Skeletal muscle cell (primary cell): ENCODE results near the gene IGFL4.
A peak's percentile ranks its signal among the peaks of the same experiment; 100 is the strongest.

Source experiments
- DNase-seq: peaks from one replicate; pipeline ENCODE4 v3.0.0-alpha.2; 2010; ENCODE audit warnings: low read depth
- H3K4me3 ChIP-seq: 2 replicates; pipeline ENCODE4 v1.5.1; 2011; ENCODE audit warnings: low read depth, mild to moderate bottlenecking, control low read depth, low read length, moderate library complexity

The IGFL4 gene

DNA sequence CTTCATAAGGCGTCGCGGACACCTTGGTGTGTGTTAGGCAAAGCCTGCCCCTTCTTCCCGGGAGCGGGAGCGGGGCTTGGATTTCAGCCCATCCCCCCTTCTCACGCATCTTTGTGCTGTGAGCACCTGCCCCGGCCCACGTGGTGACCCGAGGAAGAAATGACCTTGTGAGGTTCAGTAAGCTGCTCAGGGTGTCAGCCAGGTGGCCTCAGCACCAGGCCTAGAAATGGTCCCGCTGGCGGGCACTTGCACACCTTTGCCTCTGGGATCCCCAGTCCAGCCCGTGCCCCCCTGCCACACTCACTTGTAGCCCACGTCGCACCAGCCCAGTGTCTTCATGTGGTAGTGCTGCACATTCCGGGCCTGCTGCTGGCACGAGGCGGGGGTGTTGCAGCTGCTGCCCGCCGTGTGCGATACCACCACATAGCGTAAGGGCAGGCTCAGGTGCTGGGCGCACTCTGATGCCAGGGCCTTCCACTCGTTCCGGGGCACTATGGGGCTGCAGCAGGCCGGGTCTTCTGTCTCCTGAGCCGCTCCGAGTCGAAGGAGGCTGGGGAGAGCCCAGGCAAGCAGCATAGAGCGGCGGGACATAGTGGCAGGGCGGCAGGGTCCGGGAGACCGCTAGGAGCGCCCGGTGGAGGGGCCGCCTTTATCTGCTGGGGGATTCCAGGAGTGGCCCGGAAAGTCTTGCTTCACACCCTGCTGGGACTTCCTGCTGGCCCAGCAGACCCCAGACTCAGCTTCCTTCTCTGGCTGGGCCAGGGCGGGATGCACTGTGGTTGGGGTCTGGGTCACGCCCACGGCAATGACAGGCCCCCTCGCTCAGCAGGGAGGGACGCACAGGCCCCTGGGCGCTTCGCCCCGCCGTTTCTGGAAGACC is 18.1 kb downstream of the IGFL4 start, which contains the start of gene PGLYRP1:
Gene PGLYRP1, minus strand, starts transcription at position 623 of the 880 bp plus-strand sequence. Its CDS starts 32 bp downstream, at position 591.
- no peak within 1 kb of the TSS for H3K4me3 ChIP-seq
- no peak for DNase-seq

DNA sequence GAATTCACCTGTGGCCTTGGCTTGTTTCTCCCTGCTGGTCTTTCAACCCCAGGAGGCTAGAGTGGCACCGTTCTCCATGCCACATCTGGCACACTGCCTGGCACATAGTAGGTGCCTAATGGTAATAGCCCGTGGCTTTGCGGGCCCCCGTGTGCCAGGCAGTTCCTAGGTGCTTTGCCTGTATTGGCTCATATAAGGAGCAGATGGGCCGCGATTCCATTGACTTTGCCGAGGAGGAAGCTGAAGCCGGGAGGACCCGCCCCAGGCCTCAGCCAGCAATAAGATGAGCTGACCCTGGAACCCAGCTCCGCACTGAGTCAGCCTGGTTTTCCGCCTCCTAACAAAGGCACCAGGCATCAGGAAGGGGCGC is 18.8 kb downstream of the IGFL4 start:
- no peak overlapping the region for H3K4me3 ChIP-seq
- no peak for DNase-seq

DNA sequence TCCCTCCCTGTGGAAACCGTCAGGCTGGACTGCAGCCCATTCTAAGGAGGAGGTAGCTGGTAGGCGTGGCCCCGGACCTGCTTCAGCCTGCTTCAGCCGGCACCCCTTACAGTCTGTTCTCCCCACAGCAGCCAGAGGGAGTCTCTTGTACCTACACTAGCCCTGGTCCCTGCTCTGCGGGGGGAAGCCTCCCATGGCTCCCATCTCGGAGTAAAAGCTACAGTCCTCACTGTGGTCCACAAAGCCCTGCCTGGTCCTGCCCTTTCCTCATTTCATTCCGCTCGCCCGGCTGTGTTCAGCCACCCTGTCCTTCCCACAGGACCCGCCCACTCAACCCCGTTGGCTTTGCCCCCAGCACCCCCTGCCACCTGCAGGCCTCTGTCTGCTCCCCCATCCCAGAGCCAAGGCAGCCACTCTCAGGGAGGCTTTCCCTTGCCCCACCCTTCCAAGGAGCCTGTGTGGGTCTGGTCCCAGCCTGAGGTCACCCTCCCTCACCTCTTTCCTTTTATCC is 19.2 kb downstream of the IGFL4 start:
- DNase-seq, result no peak
- H3K4me3 ChIP-seq, result no peak overlapping the region

DNA sequence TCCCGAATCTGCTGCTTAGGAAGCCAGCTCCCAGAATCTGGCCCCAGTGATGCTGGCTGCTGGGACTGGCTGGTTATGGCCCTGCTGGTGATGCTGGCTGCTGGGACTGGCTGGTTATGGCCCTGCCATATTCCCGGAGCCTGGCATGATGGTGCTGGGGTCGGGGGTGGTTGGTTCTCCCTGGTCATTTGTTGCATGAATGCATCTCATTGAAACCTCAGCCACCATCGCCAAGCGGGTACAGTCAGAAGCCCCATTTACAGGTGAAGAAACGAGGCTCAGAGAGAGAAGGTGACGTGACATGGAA is 20.0 kb downstream of the IGFL4 start:
- DNase-seq, result no peak
- no peak overlapping the region for H3K4me3 ChIP-seq

DNA sequence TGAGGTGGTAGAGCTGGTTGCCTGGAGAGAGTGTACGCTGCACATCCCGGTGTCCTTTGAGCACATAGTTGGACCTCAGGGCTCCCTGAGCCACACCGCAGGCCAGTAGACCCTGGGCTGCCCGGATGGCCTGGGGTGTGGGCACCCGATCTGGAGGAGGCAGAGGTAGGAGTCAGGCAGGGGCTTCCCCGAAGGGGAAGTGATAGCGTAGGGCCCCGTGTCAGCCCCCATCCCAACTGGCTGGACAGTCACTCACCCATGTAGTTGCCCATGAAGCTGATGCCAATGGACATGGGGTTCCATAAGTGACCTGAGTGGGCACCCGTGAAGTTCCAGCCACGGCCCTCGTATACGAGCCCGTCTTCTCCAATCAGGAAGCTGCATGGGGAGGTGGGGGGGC is 21.5 kb downstream of the IGFL4 start:
- H3K4me3 ChIP-seq, result no peak overlapping the region
- DNase-seq, result no peak

DNA sequence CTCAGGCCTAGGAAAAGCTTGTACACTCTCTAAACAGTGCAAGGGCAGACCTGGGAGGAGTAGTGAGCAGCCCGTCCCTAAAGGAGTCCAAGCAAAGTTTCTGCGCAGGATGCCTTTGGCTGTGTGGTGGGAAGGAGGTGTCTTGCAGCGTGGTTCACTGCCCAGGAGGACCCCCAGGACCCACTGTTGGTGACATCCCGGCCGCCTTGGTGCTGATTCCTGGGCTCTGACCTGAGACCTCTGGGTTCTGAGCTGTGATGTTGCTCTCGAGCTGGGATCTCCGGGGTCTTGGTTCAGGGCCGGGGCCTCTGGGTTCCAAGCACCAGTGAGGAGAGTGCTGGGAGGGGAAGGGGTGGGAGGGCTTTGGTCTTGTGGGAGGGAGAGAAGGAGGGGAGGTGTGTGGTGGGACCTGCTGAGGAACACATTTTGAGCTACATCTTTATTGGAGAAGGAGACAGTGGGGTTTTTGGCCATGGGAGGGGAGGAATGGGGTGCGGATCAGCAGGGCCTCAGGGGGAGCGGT is 22.0 kb downstream of the IGFL4 start:
- DNase-seq, result no peak
- H3K4me3 ChIP-seq, result no peak overlapping the region

DNA sequence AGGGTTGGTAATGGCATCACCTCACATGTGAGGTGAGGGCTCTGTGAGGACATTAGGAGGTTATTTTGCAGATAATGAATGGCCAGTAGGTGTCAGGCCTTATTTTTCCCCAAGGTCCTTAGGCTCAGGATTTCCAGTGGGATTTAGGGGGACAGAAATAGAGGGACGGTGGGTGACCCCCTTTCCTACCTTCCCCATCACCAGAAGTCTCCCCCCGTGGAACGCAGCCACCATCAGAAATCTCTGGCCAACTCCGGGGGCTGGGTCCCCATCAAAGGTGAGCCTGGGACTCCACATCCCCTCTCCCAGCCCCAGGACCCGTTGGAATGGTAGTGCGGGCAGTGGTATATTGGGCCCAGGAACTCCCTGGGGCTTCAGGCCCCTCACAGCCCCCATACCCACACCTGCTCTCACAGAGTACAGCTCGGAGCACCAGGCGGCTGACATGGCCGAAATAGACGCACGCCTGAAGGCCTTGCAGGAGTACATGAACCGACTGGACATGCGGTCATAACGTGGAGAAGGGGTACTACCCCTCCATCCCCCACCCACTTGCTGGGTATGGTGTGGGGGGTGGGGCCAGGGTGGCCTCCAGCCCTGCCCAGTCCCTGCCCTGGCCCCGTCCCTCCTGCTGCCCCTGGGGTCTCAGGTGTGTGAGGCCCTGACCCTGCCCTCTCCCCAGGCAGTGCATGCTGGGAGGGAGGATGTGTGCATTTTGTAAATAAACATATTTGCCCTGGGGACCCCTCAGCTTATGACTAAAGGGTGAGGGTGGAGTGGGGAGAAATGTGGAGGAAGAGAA is 22.7 kb downstream of the IGFL4 start:
- H3K4me3 ChIP-seq, result no peak overlapping the region
- DNase-seq, result no peak

DNA sequence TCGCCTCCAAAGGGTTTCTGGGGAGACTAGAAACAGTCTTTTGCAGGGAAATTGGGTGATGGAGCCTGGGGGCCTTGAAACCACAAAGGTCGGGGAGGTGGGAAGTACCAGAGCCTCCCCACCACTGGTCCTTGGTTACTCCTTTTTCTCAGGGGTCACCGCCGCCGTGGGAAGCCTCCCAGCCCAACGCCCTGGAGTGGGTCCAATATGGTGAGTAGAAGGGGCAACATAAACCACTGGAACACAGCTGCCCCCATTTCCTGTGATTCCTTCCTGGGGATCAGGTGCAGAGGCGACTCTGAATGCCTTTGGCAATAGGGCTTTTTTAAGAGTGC is 23.7 kb downstream of the IGFL4 start:
- no peak overlapping the region for H3K4me3 ChIP-seq
- no peak for DNase-seq

DNA sequence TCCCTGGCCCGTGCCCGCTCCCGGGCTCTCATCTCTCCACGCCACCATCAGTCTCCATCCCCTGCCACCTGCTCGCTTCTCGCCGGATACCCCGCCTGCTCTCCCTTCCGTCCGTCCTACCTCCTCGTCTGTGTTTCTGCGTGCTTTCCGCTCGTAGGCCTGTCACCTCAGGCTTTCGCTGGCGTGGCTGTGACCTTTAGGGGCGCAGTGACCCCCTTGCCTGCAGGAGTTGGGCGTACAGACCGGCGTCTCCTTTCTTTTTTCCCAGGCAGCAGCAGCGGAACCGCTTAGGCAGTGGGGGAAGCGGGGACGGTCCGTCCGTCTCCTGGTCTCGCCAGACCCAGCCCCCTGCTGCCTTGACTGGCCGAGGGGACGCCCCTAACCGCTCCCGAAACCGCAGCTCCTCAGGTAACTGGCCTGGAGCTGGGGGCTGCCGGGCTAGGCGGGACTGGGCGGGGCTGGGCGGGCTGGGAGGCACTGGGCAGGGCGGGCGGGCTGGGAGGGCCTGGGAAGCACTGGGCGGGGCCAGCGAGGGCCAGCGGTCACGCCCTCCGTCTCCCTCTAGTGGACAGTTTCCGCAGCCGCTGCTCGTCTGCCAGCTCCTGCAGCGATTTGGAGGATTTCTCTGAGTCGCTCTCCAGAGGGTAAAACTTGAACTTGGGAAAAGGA is 24.2 kb downstream of the IGFL4 start:
- peak overlapping the region; percentile 47 for H3K4me3 ChIP-seq
- no peak for DNase-seq

DNA sequence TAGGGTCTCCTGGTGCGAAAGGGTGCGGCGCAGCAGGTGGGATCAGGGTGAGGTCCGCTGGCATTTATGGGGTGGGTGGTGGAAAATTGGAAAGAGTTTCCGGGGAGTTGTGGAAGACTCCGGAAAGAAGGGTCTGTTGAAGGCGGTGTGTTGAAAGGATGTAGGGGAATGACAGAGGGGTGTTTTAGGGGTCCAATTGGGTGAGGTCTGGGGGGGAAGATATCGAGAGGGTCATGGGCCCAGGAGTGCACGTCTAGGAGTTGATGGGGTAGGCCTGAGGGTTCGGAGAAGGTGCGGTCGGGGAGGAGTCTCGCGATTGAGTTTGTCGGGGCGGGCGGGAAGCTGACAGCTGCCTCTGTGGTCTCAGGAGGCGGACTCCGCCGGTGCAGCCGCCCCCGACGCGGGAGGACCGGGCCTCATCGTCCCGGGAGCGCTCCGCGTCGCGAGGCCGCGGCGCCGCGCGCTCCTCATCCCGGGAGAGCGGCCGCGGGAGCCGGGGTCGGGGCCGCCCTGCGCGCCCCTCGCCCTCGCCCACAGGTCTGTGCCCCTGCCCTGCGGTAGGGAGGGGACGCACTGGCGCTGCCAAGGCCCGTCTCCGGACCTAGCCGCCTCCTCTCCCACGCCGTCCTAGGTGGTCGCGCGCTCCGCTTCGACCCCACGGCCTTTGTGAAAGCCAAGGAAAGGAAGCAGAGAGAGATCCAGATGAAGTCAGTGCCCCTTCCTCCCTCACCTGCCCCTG is 24.9 kb downstream of the IGFL4 start:
- H3K4me3 ChIP-seq, result peak overlapping the region; percentile 47
- DNase-seq, result no peak

DNA sequence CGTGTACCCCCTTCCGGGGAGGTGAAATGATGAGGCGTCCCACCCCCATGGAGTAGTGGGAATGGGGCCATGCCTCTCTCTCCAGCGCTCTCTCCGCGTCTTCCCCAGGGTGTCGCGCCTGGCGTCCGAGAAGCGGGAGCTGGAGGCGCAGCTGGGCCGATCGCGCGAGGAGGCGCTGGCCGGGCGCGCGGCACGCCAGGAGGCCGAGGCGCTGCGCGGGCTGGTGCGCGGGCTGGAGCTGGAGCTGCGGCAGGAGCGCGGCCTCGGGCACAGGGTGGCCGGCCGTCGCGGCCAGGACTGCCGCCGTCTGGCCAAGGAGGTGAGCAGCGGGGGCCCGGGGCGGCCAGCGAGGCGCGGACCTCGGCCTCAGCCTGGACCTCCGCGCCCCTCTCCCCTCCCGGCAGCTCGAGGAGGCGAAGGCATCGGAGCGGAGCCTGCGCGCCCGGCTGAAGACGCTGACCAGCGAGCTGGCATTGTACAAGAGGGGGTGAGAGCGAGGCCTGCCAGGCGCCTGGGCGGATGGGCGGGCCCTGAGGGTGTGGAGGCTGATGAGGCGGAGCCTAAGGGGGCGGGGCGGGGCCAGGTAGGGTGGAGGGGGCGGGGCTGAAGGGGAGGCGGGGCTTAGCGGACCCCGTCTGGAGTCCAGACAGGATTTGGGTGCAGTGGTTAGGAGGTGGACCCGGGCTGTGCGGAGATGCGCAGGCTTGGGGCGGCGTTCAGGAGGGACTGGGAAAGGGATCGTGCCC is 25.7 kb downstream of the IGFL4 start:
- H3K4me3 ChIP-seq, result peak overlapping the region; percentile 18
- no peak for DNase-seq

DNA sequence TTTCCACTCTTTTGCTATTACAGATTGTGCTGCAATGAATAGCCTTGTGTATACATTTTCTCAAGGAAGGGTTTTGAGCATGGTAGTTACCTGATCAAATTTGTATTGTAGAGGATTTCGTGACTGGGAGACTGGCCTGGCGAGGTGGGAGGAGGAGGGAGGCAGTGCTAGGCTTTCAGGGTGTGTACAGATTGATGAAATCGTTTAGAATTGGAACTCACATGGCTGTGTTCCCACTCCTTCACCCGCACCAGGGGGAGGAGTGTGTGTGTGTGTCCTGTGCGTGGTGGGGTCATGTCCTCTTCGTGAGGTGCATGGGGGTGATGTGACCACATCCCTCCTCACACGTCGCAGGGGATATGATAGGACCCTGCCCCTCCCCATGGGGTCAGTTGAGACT is 26.3 kb downstream of the IGFL4 start:
- DNase-seq, result no peak
- H3K4me3 ChIP-seq, result peak overlapping the region; percentile 18

DNA sequence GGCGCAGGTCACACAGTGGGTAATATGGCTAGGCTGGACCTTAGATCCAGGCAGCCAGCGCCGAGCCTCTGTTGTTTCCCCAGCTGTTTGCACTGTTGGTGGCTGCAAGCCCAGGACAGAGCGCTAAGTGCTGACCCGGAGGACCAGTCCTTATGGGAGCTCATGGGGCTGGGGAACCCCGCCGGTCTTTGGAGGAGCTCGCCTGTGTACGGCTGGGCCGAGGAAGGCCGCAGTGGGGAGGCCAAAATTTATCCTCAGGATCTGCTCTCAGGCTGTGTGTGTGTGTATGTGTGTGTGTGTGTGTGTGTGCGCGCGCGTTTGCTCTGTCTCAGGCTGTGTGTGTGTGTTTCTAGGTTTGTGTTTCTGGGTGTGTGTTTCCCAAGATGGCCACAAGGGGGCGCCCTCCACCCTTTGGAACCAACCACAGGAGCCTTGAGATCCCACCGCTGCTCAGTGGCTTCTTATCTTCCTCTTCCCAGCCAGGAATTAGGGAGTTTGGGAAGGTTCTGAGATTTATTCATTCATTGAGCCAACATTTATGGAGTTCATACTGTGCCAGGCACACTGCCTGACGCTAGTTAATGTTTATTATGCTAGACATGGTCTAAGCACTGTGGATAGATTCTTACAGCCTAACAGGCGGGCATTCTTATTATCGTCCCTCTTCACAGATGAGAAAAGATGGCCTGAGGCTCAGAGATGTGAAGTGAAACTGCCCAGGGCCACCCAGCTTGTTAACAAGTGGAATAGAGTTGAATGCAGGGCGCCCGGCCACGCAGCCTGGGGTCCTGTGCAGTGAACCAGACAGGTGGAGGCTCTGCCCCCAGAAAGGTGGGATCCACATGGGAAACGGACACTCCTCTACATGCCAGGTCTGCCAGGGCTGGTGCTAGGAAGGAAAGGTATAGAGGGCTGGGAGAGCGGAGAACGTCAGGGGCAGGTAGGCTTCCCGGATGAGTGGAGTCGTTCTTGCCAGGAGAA is 31.0 kb downstream of the IGFL4 start:
- H3K4me3 ChIP-seq, result no peak overlapping the region
- no peak for DNase-seq

DNA sequence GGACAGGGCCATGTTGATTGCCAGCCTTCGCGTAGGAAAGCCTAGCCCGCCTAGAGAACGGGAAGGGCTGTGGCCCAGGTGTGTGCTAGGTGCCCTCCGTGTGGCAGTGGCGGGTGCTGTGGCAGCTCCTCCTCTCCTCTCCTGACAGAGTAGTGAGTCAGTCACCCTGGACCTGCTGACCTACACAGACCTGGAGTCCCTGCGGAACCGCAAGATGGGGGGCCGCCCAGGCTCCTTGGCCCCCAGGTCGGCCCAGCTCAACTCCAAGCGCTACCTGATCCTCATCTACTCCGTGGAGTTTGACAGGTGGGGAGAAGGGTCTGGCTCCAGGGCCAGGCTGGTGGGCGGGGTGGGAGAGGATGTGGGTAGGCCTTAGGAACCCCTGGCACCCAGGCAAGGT is 34.4 kb downstream of the IGFL4 start:
- DNase-seq, result no peak
- H3K4me3 ChIP-seq, result no peak overlapping the region

DNA sequence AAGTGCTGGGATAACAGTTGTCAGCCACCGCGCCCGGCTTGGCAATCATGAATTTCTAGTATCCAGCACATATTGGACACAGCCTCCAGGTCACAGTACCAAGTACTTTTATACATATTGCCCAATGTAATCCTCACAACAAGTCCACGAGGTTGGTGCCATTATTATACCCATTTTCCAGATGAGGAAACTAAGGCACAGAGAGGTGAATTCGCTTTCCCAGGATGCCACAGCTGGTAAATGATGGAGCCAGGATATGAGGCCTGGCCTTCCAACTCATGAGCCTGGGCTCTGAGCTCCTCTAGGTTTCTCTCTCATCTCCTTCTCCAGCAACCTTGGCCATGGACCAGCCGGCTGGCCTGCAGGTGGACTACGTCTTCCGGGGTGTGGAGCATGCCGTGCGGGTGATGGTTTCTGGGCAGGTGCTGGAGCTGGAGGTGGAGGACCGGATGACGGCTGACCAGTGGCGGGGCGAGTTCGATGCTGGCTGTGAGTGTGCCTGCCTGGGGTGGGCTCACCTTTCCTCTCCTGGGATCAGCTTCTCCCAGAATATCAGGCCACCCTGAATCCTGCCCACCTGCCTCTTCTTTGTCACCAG is 38.0 kb downstream of the IGFL4 start:
- no peak overlapping the region for H3K4me3 ChIP-seq
- DNase-seq, result no peak

DNA sequence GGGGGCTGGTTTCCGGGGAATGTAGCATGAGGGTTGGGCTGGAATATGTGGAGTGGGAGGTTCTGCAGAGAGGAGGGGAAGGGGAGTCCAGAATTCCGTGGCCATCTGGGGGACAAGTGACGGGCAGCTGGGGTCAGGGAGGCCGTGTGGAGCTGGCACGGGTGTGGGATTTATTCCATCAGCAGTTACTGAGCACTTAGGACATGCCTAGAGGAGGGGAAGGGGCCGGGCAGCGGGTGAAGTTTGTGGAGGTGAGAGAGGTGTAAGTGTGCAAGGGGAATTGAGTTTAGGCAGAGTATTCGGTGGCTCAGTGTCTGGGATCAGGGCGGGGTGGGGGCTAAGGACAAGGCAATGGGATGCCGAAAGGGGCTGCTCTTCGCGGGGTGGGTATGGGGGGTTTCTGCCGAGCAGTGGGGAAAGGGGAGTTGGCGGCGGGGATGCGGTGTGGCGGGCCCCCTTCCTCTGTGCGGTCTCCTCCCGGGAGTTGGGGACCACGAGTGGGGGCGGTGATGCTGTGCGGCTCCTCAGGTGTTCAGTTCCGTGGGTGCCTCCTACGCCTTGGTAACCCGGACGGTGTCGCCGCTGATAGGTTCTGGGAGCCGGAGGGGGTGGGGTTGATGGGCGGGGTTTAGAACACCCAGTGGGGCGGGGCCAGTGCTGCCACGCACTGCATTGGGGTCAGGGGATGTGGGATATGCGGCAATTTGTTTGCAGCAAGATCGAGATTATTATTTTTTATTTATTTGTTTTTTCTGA is 40.1 kb downstream of the IGFL4 start:
- peak overlapping the region; percentile 27 for H3K4me3 ChIP-seq
- no peak for DNase-seq
